ENCODE data around the gene AAMDC. TPM values are rescaled to one million over a fixed set of nuclear protein-coding genes. Genes with fewer than 3 reads are reported as not detected.
"Not testable (repeated sequence)": the region's sequence is repeated elsewhere in the genome, so short reads cannot be mapped to it uniquely, and the experiment has no call there.

Gene AAMDC
- total and polyA plus RNA-seq, 9 donors, result 37.0 to 48.3 (median 43.4) TPM

DNA sequence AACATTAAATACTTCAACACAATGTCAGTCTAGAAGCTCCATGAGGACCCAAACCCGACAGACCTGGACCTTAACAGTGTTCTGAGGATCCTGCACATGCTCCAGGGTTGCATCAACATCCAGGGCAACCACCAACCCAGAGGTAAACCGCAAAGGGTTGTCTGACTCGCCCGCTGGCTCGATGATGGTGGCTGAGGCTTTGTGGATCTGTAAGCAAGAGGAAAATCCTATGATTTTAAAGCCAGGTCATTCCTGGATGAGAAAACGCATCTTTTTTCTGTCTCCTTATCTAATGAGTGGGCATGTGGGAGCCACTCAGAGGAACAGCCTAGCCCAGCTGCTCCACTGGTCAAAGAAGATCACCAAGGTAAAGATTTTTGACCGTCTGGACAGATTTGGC is 70.3 kb downstream of the AAMDC start:
- H3K27ac ChIP-seq (ENCODE audit: low read length); H3K4me1 ChIP-seq (ENCODE audit: control insufficient read depth, insufficient read depth, low read length); DNase-seq; H3K9me3 ChIP-seq (replicated peaks; ENCODE audit: control insufficient read depth, low read depth, low read length); H3K4me3 ChIP-seq (ENCODE audit: low read length); H3K27me3 ChIP-seq (ENCODE audit: control insufficient read depth, insufficient read depth, low read length): not testable (repeated sequence)
- peaks cover 21% of the 10 kb centered on the region for H3K36me3 ChIP-seq (ENCODE audit: control insufficient read depth, insufficient read depth, low read length)
- 100% methylated on average over 2 of the region's 7 CpGs for WGBS (ENCODE audit: insufficient coverage)

- H3K4me3 ChIP-seq (ENCODE audit: low read length); H3K27me3 ChIP-seq (ENCODE audit: control insufficient read depth, insufficient read depth, low read length); DNase-seq; H3K9me3 ChIP-seq (replicated peaks; ENCODE audit: control insufficient read depth, low read depth, low read length); H3K4me1 ChIP-seq (ENCODE audit: control insufficient read depth, insufficient read depth, low read length); H3K27ac ChIP-seq (ENCODE audit: low read length): not testable (repeated sequence)
- H3K36me3 ChIP-seq (ENCODE audit: control insufficient read depth, insufficient read depth, low read length), result peaks cover 18% of the 10 kb centered on the region
- WGBS (ENCODE audit: insufficient coverage), result no CpG with 5 or more reads among the region's 4 CpGs
These were observed 70.8 kb downstream of the AAMDC start for GRCh38 chr11:77891703-77892102.

DNA sequence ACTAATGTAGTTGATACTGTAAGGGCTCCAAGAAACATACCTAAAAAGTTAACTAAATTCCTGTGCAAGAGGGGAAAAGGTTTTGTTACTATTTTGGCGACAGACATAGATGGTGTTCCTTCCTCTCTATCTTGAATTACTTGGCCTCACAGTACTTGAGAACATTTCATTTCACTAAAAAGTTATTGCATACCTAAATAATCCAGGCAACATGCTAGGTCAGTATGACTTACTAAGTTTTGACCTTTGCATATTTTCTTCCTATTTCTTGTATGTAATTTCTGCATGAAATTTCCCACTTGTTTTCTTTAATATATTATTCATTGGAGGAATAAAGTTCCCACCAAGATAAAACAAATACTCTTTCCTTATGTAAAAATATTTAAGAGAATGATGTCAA is 74.0 kb downstream of the AAMDC start:
- no CpG with 5 or more reads among the region's 1 CpG for WGBS (ENCODE audit: insufficient coverage)
- H3K9me3 ChIP-seq (replicated peaks; ENCODE audit: control insufficient read depth, low read depth, low read length); H3K27me3 ChIP-seq (ENCODE audit: control insufficient read depth, insufficient read depth, low read length); DNase-seq; H3K27ac ChIP-seq (ENCODE audit: low read length); H3K4me3 ChIP-seq (ENCODE audit: low read length); H3K4me1 ChIP-seq (ENCODE audit: control insufficient read depth, insufficient read depth, low read length): not testable (repeated sequence)
- H3K36me3 ChIP-seq (ENCODE audit: control insufficient read depth, insufficient read depth, low read length), result peaks cover 14% of the 10 kb centered on the region

DNA sequence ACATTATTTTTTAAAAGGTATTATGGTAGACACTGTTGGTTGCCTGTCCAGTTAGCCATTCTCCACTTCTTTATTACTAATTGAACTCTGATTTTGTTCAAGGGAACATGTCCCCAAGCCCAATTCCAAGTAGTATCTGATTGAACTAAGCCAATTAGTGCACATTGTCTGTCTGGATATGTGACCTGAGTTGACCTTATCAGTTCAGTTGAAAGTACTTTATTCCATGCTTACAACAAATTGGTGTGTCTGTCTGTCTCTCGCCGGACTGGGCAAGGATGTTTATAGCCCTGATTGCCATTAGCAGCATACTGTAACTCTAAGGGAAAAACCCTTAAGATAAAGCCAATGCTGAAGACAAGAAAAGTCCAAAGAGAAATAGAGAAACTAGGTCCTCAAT is 87.9 kb downstream of the AAMDC start:
- no peak for DNase-seq
- H3K4me3 ChIP-seq (ENCODE audit: low read length), result no peak overlapping the region
- WGBS (ENCODE audit: insufficient coverage), result no CpG with 5 or more reads among the region's 2 CpGs
- no peaks in the 10 kb centered on the region for H3K9me3 ChIP-seq (replicated peaks; ENCODE audit: control insufficient read depth, low read depth, low read length)
- H3K27me3 ChIP-seq (ENCODE audit: control insufficient read depth, insufficient read depth, low read length), result no peaks in the 10 kb centered on the region
- no peaks in the 10 kb centered on the region for H3K4me1 ChIP-seq (ENCODE audit: control insufficient read depth, insufficient read depth, low read length)
- H3K36me3 ChIP-seq (ENCODE audit: control insufficient read depth, insufficient read depth, low read length), result peaks cover 8% of the 10 kb centered on the region
- no peak overlapping the region for H3K27ac ChIP-seq (ENCODE audit: low read length)

GRCh38 chr11:77909277-77909676 is 88.3 kb downstream of the AAMDC start:
- Histone ChIP-seq H3K4me3 (ENCODE audit: low read length) (no peak overlapping the region), H3K27me3 (ENCODE audit: control insufficient read depth, insufficient read depth, low read length) (no peaks in the 10 kb centered on the region), H3K27ac (ENCODE audit: low read length) (no peak overlapping the region), H3K4me1 (ENCODE audit: control insufficient read depth, insufficient read depth, low read length) (no peaks in the 10 kb centered on the region), H3K36me3 (ENCODE audit: control insufficient read depth, insufficient read depth, low read length) (peaks cover 8% of the 10 kb centered on the region), H3K9me3 (replicated peaks; ENCODE audit: control insufficient read depth, low read depth, low read length) (no peaks in the 10 kb centered on the region)
- DNase-seq, result no peak
- no CpG with 5 or more reads among the region's 2 CpGs for WGBS (ENCODE audit: insufficient coverage)

DNA sequence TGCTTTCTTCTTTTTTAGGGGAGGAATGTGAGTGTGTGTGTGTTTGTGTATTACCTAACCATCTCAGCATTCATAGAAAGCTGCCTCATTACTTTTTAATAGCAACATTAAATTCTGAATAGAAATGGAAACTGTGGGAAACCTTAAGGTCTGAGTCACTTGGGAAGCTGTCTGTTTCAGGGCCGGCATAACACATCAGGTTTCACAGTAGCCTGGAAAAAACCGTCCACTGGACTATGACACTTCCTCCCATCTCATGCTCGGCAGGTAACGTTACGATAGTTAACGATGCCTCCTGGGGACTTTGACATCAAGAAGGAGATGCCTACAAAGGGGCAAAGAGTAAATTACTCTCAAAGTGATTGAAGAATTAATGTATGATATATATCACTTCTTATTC is 89.9 kb downstream of the AAMDC start:
- DNase-seq; H3K4me3 ChIP-seq (ENCODE audit: low read length); H3K9me3 ChIP-seq (replicated peaks; ENCODE audit: control insufficient read depth, low read depth, low read length); H3K27me3 ChIP-seq (ENCODE audit: control insufficient read depth, insufficient read depth, low read length); H3K36me3 ChIP-seq (ENCODE audit: control insufficient read depth, insufficient read depth, low read length); H3K27ac ChIP-seq (ENCODE audit: low read length); H3K4me1 ChIP-seq (ENCODE audit: control insufficient read depth, insufficient read depth, low read length): not testable (repeated sequence)
- WGBS (ENCODE audit: insufficient coverage), result no CpG with 5 or more reads among the region's 6 CpGs

DNA sequence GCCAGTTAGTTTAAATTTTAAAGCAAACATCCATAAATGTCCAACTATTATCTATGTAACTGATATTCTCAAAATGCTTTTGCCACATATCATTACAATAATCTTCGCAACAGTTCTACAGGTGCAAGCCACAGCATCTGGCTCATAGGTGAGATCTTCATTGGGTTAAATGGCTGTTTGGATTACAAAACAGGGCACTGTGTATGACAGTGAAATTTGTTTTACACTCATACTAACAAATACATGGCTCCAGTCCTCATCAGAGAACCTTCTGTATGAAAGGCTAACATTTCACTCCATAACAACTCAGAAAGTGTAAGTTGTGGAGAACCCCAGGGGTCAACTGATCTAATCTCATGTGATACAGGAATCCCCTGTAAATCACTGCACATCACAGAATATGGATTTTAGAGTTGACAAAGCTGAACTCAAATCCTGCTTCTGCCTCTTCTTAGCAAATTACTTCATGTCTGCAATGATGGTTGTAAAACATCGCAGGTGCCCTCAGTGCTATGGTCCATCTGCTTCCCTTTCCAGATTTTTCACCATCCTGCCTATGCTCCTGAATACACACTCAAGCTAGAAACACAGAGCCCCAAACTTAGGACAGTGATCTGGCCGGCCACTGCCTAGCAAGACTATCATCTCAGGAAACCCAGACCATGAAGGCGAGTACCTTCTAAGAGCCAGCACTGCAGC is 92.8 kb downstream of the AAMDC start:
- H3K27me3 ChIP-seq (ENCODE audit: control insufficient read depth, insufficient read depth, low read length); H3K4me1 ChIP-seq (ENCODE audit: control insufficient read depth, insufficient read depth, low read length); H3K36me3 ChIP-seq (ENCODE audit: control insufficient read depth, insufficient read depth, low read length); H3K4me3 ChIP-seq (ENCODE audit: low read length); DNase-seq; H3K9me3 ChIP-seq (replicated peaks; ENCODE audit: control insufficient read depth, low read depth, low read length); H3K27ac ChIP-seq (ENCODE audit: low read length): not testable (repeated sequence)
- no CpG with 5 or more reads among the region's 4 CpGs for WGBS (ENCODE audit: insufficient coverage)

DNA sequence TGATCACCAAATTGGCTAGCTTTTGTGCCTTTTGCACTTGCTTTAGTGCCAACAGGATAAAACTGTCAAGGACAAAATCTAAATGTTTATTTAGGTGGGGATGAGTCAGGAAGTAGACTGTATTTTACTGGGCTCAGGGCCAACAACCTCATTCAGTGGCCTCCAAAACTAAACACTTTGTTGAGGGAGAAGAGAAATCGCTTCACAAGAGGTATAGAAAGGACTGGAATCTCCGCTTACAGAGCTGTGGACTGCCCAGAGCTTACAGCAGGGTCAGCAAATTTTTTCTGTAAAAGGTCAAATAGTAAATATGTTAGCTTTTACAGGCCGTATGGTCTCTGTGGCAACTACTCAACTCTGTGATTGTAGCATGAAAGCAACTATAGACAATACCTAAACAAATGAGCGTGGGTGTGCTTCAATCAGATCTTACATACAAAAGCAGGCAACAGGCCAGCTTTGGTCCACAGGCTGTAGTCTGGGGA is 93.4 kb downstream of the AAMDC start:
- peak; percentile 31 for DNase-seq

GRCh38 chr11:77917713-77918112 is 96.8 kb downstream of the AAMDC start:
- not testable (repeated sequence) for DNase-seq; H3K27ac ChIP-seq (ENCODE audit: low read length); H3K4me3 ChIP-seq (ENCODE audit: low read length); H3K36me3 ChIP-seq (ENCODE audit: control insufficient read depth, insufficient read depth, low read length); H3K4me1 ChIP-seq (ENCODE audit: control insufficient read depth, insufficient read depth, low read length); H3K9me3 ChIP-seq (replicated peaks; ENCODE audit: control insufficient read depth, low read depth, low read length); H3K27me3 ChIP-seq (ENCODE audit: control insufficient read depth, insufficient read depth, low read length)
- WGBS (ENCODE audit: insufficient coverage), result no CpG with 5 or more reads among the region's 2 CpGs

More for the DNA sequence above, 93.4 kb downstream of the AAMDC start:
- not testable (repeated sequence) for H3K4me3 ChIP-seq (ENCODE audit: low read length); H3K36me3 ChIP-seq (ENCODE audit: control insufficient read depth, insufficient read depth, low read length); H3K4me1 ChIP-seq (ENCODE audit: control insufficient read depth, insufficient read depth, low read length); H3K27me3 ChIP-seq (ENCODE audit: control insufficient read depth, insufficient read depth, low read length); H3K9me3 ChIP-seq (replicated peaks; ENCODE audit: control insufficient read depth, low read depth, low read length); H3K27ac ChIP-seq (ENCODE audit: low read length)
- no CpG with 5 or more reads among the region's 4 CpGs for WGBS (ENCODE audit: insufficient coverage)
